Thoracic aorta (tissue), 2 donors: ENCODE data around the gene MYO9A. TPM values are rescaled to one million over a fixed set of nuclear protein-coding genes. Genes with fewer than 3 reads are reported as not detected.
"Not testable (repeated sequence)": the region's sequence is repeated elsewhere in the genome, so short reads cannot be mapped to it uniquely, and the experiment has no call there.

Source experiments
- ATAC-seq: fragments of 150-250 bp; one replicate; pipeline ENCODE4 v1.8.0; 2017; ENCODE audit warnings: low read depth; ENCODE audit not compliant: insufficient number of reproducible peaks, low FRiP score
- DNase-seq: peaks from one replicate; pipeline ENCODE4 v3.0.0-alpha.2; 2020; ENCODE audit warnings: low spot score
- H3K27ac ChIP-seq, 2 donors: fragments of 200-600 bp; sonication (generic); 1 replicate in 1 of 2; 2 replicates in 1 of 2; pipeline ENCODE4 v1.5.1; 2016; ENCODE audit warnings: mild to moderate bottlenecking in 2 of 2, moderate library complexity in 2 of 2
- H3K27me3 ChIP-seq: fragments of 200-600 bp; sonication (generic); replicated peaks from 2 replicates; pipeline ENCODE4 v1.6.0; 2016; ENCODE audit warnings: mild to moderate bottlenecking; ENCODE audit not compliant: insufficient read depth
- H3K36me3 ChIP-seq: fragments of 200-600 bp; sonication (generic); one replicate; pipeline ENCODE4 v1.5.1; 2016
- H3K4me1 ChIP-seq, 2 donors: fragments of 200-600 bp; sonication (generic); 1 replicate in 1 of 2; 2 replicates in 1 of 2; pipeline versions ENCODE4 v1.5.1 to v1.6.0; 2016; ENCODE audit warnings: low read depth in 2 of 2, mild to moderate bottlenecking in 1 of 2; ENCODE audit not compliant: control insufficient read depth in 1 of 2
- H3K4me3 ChIP-seq: fragments of 200-600 bp; sonication (generic); 2 replicates; pipeline ENCODE4 v1.5.1; 2016; ENCODE audit warnings: mild to moderate bottlenecking
- H3K9me3 ChIP-seq: fragments of 200-600 bp; sonication (generic); 2 replicates; pipeline ENCODE4 v1.5.1; 2016
- CTCF ChIP-seq: fragments of 200-600 bp; sonication (generic); IDR thresholded peaks from one replicate; pipeline ENCODE4 v1.5.1; 2019; ENCODE audit warnings: antibody characterized with exemption
- total RNA-seq, 2 donors: library from RNA; depleted of rRNA; stranded (reverse); fragments of >200 nt; gene quantifications; one replicate each; pipeline versions ENCODE4 v1.1.0 to v1.2.3, GENCODE V29; 2016

MYO9A gene
- total RNA-seq, 2 donors from 2014 or later: 48.2 to 57.4 TPM

GRCh38 chr15:72021604-72022003, 96.3 kb downstream of the MYO9A start:
- Histone ChIP-seq H3K27ac (no peak overlapping the region), H3K9me3 (no peaks in the 10 kb centered on the region)
- DNase-seq: no peak

GRCh38 chr15:72020799-72021198, 97.2 kb downstream of the MYO9A start:
- H3K27me3 ChIP-seq: no peaks in the 10 kb centered on the region
- no peak overlapping the region for H3K27ac ChIP-seq
- no peaks in the 10 kb centered on the region for H3K9me3 ChIP-seq
- DNase-seq (no peak), ATAC-seq (no peak)
- H3K4me3 ChIP-seq: no peak overlapping the region
- peaks cover 5% of the 10 kb centered on the region for H3K36me3 ChIP-seq
- no peak for TF ChIP-seq CTCF
- no peaks in the 10 kb centered on the region for H3K4me1 ChIP-seq

More at GRCh38 chr15:72021604-72022003, 96.3 kb downstream of the MYO9A start:
- H3K4me3 ChIP-seq: no peak overlapping the region
- peaks cover 5% of the 10 kb centered on the region for H3K36me3 ChIP-seq
- H3K4me1 ChIP-seq: no peaks in the 10 kb centered on the region
- no peak for TF ChIP-seq CTCF
- H3K27me3 ChIP-seq: no peaks in the 10 kb centered on the region
- ATAC-seq: no peak

GRCh38 chr15:72014555-72014954, 103.4 kb downstream of the MYO9A start:
- not testable (repeated sequence) for ATAC-seq, DNase-seq, H3K4me1 ChIP-seq, H3K27me3 ChIP-seq, H3K36me3 ChIP-seq, H3K27ac ChIP-seq, H3K9me3 ChIP-seq, H3K4me3 ChIP-seq

- TF ChIP-seq CTCF: no peak
- no peak for DNase-seq
- ATAC-seq: no peak
These were observed 104.2 kb downstream of the MYO9A start for GRCh38 chr15:72013703-72014102.

GRCh38 chr15:72011302-72011942, 106.5 kb downstream of the MYO9A start:
- DNase-seq (no peak), ATAC-seq (no peak)
- H3K4me1 ChIP-seq: no peaks in the 10 kb centered on the region
- no peak for TF ChIP-seq CTCF
- H3K9me3 ChIP-seq: no peaks in the 10 kb centered on the region
- no peaks in the 10 kb centered on the region for H3K27me3 ChIP-seq
- no peak overlapping the region for H3K4me3 ChIP-seq
- no peak overlapping the region for H3K27ac ChIP-seq
- peaks cover 6% of the 10 kb centered on the region for H3K36me3 ChIP-seq

More at GRCh38 chr15:72013703-72014102, 104.2 kb downstream of the MYO9A start:
- Histone ChIP-seq H3K27me3 (no peaks in the 10 kb centered on the region), H3K4me1 (no peaks in the 10 kb centered on the region), H3K27ac (no peak overlapping the region), H3K4me3 (no peak overlapping the region), H3K36me3 (peaks cover 8% of the 10 kb centered on the region), H3K9me3 (no peaks in the 10 kb centered on the region)

GRCh38 chr15:72009222-72009621, 108.7 kb downstream of the MYO9A start:
- no peak overlapping the region for H3K27ac ChIP-seq
- no peak for TF ChIP-seq CTCF
- no peaks in the 10 kb centered on the region for H3K9me3 ChIP-seq
- no peak overlapping the region for H3K4me3 ChIP-seq
- H3K4me1 ChIP-seq: peaks cover 0 to 9% of the 10 kb centered on the region in 2 donors
- peaks cover 8% of the 10 kb centered on the region for H3K36me3 ChIP-seq
- no peaks in the 10 kb centered on the region for H3K27me3 ChIP-seq
- ATAC-seq (no peak), DNase-seq (no peak)
